8988T (cell line): Measurements from ENCODE around the gene MTR.
"Not testable (repeated sequence)": the region's sequence is repeated elsewhere in the genome, so short reads cannot be mapped to it uniquely, and the experiment has no call there.

Experiments
- DNase-seq: peaks from one replicate; pipeline ENCODE4 v3.0.0; 2011

The MTR gene

DNA sequence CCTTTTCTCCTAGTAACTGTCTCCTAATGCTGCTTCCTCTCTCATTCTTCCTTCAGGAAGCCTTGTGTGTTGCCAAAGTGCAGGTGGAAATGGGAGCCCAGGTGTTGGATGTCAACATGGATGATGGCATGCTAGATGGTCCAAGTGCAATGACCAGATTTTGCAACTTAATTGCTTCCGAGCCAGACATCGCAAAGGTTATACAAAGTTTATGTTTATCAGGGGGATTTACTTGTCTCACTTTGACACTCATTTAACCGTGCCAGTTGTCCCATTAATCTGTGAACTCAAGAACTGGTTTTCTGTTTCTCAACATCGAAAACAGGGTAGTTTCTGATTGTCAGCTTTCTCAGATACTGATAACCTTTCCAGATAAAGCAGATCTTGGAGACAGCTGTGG, 40.4 kb downstream of the MTR start:
- no peak for DNase-seq

DNA sequence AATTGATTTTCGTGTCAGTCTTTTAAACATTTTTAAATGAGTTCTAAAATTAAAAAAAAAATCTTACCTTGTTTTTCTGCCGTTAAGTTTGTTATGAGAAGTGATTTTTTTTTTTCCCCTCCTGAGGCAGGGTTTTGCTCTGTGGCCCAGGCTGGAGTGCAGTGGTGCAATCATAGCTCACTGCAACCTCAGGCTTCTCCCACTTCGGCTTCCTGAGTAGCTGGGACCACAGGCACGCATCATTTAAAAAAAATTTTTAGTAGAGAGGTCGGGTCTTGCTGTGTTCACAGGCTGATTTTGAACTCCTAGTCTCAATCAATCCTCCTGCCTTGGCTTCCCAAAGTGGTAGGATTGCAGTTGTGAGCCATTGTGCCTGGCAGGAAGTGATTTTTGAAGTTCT, 41.1 kb downstream of the MTR start:
- no peak for DNase-seq

DNA sequence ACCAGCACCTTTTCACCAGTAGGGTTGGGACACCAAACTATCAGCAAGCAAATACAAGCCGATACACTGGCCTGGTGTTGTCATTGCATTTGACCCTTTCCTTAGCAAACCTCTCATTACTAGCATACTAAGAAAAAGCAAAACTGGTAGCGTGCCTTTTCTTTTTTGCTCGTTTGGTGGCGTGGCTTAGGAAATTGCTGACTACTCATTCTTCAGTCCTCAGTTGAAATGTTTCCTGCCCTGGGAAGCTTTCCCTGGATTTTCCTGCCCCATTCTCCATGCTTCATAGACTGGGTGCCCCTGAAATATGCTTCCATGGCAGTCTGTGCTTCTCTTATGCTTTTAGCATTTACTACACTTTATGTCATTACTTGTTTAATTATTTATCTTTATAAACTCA, 42.0 kb downstream of the MTR start:
- DNase-seq, result no peak

DNA sequence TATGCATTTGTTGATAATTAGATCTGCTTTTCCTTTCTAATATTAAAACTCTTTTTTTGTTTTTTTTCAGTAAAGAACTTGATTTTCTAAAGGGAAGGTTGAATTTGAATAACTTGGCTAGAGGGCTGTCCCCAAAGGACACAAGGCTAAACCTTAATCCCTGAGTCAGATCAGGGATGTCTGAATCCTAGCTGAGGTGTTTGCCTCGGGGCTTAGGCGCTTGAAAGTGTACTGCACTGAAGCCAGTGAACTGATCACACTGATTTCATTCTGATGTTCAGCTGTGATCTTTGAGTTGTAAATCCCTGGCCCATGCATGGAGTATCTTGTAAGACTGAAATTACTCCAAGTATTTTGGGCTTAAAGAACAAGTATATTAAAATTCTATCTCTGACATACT, 42.8 kb downstream of the MTR start:
- no peak for DNase-seq

DNA sequence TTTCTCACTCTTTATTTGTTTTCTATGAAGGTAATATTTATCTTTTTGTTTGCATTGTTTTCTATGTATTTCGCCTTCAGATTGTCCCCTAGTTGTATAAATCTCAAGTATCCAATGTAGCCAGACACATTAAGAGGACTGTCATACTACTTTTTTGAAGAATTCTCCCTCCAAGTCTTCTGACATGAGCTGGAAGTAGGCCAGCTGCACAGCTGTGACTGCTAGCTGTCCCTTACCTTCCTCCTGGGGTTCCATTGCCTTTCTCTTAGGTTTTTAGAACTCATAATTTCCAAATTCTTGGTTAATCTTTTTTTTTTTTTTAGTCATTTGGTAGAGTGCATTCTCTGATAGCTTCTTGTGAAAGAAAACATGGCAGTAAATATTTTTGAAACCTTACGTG, 46.2 kb downstream of the MTR start:
- DNase-seq, result no peak

DNA sequence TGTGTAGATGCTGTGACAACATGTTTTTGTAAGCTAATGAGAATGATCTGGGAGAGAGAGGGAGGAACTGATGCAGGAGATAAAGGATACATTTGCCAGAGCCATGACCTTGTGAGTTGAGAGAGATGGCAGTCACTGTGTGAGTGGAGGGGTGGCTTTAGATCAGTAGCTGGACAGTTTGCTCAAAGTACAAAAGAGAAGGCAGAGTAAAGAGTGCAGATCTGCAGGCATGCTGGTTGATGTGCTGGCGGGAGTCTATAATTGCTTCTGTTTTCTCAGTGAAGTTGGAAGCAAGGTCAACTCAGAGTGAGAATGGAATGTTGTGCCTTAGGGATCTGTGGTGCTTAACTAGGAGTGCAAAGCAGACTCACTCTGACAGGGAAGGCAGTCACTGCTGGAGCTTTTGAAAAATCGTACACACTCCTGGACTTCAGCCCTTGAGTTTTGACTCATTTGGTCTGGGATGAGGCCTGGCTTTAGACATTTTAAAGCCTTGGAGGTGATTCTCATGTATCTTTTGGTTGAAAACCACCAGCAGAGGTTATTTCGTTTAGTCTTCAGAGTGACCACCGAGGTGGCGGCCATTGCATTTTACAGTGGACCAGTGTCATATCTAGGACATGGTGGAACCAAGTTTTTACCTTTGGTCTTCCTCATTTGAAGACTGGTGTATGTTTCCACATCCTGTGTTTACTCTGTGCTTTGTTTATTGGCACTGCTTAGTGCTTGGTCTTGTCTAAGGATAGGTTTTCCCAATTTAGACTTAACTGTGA, 49.6 kb downstream of the MTR start:
- DNase-seq, result no peak

DNA sequence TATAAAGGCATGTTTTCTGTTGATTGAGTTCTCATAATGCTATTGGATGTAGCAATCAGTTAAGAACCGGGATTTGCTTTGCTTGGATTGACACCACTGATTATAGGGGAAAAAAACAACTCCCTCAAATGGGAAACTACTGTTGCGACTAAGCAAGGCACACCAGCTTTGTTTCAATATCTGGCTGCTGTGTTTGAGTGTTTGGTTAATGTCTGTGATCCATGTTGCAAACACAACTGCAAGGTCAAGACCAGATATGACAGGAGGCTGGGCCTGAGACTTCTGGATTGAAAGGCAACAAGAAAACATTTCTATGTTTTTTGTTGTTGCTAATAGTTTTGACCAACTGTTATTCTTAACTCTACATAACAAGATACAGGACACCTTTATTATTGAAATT, 50.7 kb downstream of the MTR start:
- no peak for DNase-seq

DNA sequence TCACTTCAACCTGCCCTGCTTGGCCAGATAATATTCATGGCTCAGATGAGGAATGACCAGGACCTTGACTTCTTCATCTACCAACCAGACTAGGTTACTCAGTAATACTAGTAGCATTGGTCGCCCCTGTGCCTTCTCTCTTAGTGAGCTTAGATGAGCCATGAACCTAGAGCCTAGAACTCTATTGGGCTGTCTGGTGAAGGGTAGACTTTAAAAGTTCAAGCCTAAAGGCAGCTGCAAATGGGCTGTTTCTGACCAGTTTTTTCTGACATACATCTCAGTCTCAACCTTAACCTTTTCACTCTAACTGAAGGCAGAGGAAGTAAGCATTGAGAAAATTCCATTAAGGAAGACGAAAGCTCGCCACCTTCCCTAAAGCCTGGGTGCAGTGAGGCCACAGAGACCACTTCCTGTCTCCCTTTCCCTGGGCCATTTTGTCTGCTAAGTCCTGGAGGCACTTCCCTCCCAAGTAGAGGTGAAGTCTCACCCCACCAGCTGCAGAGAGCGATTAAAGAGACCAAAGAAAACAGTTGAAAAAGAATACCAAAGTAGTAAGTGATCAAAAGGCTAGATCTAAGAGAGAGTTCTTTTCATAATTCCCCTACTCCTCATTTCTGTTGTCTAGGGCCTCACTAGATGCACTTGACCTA, 53.3 kb downstream of the MTR start:
- no peak for DNase-seq

DNA sequence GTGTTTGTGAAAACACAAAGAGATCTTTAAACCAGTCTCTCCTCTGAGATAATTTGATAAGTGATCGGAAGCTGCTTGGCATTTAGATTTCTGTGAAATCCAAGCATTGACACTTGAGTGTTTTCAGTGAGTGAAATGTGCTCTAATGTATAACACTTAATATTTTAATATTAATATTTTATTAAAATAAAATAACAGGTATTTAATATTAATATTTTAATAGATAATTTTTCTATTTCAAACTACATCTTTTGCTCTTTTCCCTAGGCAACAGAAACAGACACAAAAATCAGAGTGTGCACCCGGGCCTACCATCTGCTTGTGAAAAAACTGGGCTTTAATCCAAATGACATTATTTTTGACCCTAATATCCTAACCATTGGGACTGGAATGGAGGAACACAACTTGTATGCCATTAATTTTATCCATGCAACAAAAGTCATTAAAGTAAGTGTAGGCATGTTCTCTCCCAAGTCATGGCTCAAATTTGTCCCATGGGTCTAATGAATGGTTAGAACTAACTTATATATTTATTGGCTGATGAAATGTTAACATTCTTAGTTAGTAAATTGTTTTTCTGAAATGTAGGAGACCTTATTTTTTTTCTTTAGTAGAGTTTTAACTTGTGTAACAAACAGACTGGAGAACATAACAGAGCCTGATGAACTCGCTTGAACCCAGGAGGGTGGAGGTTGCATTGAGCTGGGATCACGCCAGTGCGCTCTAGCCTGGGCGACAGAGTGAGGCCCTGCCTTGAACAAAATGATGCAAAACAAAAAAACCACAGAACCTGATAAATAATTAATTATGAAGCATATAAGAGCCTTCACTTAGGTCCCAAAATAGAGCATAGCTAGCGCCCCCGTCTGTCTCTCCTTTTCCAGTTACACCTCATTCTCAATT, 55.2 kb downstream of the MTR start:
- no peak for DNase-seq

DNA sequence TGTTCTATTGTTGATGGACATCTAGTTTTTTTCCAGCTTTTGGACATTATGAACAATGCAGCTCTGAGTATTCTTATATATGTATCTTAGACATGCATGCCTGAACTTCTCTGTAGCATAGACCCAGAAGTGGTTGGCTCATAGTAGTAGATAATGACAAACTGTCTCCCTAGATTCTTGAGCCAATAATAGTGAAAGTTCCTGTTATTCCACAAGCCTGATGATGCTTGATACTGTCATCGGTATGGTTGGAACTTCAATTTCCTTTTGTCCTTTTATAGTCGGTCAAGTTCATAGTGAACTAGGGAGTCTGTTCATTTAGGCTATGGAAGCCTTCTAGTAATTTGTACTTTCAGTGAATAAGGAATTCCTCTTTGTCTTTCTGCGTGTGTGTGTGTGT, 56.8 kb downstream of the MTR start:
- DNase-seq, result no peak

DNA sequence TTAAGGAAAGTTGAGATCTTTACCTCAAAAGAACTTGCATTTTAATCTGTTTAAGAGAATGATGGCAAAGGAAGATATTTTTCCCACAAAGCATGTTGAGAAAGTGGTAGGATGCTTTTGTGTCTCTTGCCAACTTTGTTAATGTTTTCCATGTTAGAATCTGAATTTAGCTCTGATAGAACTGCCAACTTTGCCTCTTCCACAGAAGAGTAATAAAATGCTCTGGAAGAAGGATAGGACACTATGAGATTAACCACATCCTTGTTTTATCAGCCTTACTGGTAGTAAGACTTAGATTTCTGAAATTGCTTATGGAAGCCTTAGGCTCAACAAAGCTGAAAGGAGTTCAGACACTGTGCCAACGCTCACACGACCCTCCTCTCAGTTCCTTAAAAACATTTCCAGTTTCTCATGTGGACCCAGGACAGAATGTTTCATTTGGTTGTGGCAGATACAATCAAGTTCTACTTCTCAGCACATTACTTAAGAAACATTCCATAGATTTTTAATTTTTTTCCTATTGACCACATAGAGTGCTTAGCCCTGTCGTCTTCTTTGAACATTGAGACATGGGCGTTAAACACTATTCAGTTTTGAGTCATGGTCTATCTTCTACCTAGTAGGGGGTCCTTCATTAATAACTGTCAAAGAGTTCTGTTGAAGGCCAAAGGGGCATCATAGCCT, 59.0 kb downstream of the MTR start:
- no peak for DNase-seq

DNA sequence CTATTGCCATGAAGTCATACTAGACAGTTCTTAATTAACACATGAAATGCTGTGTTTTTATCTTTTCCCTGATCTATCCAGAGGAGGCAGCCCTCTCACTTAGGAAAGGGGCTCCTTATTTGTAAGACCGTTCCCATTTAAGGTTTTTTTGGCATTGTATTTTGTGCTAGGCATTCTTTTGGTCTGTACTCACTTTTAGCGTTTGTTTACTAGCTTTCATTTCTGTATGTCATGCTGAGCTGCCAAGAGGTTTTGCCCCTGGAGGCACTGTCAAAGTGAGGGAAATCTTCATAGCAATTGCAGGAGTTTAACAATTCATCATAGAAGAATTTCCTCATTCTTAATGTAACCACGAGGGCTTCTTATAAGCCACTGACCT, 59.5 kb downstream of the MTR start:
- no peak for DNase-seq

DNA sequence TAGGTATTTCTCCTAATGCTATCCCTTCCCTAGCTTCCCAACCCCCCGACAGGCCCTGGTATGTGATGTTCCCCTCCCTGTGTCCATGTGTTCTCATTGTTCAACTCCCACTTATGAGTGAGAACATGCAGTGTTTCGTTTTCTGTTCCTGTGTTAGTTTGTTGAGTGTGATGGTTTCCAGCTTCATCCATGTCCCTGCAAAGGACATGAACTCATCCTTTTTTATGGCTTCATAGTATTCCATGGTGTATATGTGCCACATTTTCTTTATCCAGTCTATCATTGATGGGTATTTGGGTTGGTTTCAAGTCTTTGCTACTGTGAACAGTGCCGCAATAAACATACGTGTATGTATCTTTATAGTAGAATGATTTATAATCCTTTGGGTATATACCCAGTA, 61.6 kb downstream of the MTR start:
- not testable (repeated sequence) for DNase-seq

DNA sequence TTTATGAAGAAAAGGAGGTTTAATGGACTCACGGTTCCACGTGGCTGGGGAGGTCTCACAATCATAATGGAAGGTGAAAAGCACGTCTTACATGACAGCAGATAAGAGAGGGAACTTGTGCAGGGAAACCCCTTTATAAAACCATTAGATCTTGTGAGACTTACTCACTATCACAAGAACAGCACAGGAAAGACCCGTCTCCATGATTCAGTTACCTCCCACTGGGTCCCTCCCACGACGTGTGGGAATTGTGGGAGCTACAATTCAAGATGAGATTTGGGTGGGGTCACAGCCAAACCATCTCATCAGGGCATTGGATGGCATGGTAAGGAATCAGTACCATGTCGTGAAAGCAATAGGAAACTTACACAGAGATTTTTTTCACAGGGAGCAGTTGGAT, 63.1 kb downstream of the MTR start:
- DNase-seq, result no peak

DNA sequence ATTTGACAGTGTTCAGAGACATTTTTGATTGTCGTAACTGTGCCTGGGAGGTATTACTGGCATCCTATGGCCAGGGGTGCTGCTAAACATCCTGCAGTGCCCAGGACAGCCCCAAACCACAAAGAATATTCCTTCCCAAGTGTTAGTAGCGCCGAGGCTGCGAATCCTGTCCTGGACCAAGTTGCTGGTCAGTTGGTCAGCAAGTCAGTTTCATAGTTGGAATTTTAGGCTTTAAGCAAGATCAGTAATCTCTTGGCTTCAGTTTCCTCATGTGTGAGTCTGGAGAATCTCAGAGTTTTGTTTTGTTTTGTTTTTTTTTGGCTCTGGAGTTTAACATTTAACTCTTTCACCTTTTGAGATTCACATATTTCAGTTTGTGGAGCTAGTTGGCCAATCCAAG, 65.0 kb downstream of the MTR start:
- no peak for DNase-seq

DNA sequence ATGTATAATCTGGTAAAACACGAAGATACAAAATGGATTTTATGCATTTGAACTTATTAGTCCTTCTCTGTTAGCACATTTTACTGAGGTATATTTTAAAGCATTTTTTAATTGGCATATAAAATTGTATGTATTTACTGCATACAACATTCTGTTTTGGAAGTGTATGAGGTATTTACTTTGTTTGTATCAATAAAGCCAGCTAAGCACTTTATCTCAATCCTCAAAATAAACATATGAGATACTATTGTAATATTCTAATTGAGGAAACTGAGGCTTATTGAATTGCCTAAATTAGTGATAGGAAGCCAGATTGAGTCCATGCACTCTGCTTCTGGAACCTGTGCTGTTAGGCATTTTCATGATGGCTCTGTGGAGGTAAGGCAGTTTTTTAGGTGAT, 65.6 kb downstream of the MTR start:
- no peak for DNase-seq

DNA sequence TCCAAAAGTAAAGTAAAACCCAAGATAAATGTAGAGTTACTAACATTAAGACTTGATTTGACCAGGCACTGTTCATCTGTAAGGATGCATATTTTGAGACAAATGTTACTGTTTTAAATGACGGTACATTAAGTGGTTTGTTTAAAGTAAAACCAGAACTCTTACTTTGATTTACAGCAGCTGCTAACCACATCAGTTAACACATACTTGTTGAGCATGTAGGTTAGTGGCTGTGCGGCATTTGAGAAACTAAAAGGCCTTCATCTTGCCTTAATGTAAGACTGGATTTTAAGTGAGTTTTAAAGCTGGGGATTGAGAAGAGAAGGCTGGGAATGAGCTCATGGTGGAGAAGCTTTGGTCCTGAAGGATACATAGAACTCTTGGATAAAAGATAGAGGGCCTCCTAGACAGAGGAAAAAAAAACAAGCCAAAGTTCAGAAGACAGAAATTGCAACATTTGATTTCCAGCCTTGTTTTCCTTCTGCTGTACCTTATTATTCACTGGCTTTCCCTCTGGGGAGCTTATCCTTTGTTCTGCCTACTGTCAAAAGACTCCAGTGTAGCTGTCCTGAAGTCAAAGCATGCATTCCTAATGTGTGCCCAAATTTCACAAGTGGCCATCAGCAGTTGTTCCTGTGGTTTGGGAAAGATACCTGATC, 66.6 kb downstream of the MTR start:
- DNase-seq, result no peak

DNA sequence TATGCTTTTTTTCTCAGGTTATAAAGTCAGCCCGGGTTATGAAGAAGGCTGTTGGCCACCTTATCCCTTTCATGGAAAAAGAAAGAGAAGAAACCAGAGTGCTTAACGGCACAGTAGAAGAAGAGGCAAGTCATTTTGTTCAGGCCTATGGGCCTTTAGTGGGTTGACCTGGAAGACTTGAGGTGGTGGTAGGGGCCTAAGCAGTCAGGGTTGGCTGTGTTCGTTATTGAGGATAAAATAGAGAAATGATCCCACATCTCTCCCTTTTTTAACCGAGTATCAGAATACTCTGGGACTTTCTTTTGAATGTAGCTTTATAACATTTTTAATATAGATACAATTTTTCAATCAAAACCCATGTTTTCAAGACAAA, 67.1 kb downstream of the MTR start:
- DNase-seq, result no peak

DNA sequence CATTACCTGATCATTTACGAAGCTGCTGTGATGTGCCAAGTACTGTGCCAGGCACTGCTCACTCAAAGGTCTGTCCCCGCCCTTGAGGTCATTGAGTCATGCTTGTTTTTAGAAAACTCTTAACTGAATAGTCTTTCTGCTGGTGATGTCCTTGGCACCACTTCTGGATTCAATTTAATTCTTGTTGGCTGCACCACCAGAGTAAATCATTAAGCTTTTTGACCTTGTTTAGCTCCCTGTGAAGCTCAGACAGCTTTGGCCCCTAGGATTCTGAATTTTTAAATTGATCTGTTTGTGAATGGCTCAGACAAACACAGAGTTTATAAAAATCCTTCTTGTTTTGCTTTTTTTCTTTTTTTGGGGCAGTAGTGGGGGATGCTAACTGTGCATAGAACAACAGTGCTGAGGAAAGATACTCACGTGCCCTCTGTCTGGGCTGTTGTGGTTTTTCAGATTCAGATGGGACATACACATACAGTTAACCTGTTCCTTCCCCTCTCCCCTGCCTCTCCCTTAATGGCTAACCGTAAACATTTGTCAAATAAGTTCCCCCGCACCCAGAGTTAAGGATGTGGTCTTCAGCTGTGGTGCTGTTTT, 67.6 kb downstream of the MTR start:
- no peak for DNase-seq

DNA sequence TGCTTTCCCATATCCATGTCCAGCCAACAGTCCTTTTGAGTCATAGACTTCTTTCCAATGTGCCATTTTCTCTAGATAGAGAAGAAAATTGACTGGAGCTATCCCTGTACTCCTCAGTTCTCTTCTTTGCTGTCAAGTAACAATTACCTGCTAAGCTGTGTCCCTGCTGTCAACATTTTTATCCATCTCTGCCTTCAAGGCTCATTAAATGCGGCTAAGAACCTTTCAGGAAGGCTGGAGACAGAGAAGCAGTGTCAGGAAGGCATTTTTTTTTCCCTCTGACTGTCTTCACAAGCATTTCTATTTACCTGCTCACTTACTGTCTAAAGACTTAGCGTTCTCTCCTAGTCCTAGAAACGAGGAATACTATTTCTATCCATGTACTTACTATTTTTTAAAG, 69.1 kb downstream of the MTR start:
- DNase-seq, result no peak

DNA sequence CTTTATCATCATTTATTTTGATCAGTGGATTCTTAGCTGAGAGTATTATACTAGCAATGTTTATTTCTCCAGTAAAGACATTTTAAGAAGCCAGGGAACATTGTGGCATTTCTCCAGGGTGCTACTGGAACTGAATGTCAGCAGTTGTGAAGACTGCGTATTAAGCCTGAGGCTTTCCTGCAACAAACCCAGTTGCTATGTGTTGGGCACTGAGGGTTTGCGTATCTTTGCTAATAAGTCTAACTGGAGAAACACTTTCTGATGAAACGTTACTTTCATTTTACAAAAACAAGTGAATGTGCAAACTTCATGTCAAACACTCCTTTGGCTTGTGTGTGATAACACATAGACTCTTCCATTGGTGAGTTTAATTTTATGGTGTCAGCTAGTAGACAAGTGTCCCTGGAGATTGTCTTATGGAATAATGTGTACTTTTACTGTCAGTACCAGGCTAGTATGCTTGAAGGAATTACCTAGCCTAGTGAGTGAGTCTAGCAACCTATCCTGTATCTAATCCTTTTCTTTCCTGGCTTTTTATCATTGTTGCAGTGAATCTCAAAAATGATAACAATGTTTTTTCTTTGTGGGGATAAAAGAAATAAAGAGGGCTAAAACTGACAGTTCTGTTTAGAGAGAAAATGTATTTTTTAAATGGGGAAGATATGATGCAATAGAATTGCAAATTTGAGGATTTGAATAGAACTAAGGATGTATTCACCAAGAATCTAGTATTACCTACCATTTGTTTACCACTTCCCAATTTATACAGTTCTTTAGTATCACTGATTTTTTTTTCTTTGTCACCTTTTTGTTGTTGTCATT, 70.1 kb downstream of the MTR start:
- no peak for DNase-seq

DNA sequence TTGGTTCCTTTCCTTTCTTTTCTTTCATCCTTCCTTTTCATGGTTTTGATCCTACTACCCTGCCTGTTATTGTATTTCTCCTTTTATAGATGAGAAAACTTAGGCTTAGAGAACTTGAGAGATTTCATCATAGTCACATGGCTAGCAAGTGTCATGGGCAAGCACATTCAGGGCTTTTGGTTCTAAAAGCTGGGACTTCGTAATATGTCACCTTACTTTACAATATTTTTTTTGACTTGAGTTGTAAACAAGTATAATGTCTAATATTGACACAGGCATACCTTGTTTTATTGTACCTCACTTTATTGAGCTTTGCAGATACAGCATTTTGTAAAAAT, 70.7 kb downstream of the MTR start:
- DNase-seq, result no peak
